Esophagus squamous epithelium (tissue), 4 donors: ENCODE data around the gene CFC1. TPM values are rescaled to one million over a fixed set of nuclear protein-coding genes. Genes with fewer than 3 reads are reported as not detected.

Experiments used
- small RNA-seq, 4 donors: library from RNA; depleted of rRNA; stranded (forward); fragments of <200 nt; gene quantifications; one replicate each; pipeline ENCODE3, GENCODE V24; 2016
- total RNA-seq, 4 donors: library from RNA; depleted of rRNA; stranded (reverse); fragments of >200 nt; gene quantifications; one replicate each; pipeline ENCODE4 v1.1.0, GENCODE V29; 2016

CFC1 gene
- total RNA-seq, 4 donors from 2014 or later, result not detected

Small RNA genes within 50 kb of the gene (small RNA-seq; reads per million reads assigned to genes)
- gene RF00017, result 0 reads per million in 4 donors
- 0 reads per million in 4 donors for gene RNU6-848P

Other genes starting within 250 kb of the CFC1 start
- gene PTPN18, start 243.5 kb downstream of the CFC1 start, total RNA-seq, result 10 to 100 TPM; 26.8 to 43.6 (median 35.5) TPM
- gene POTEI, start 90.2 kb downstream of the CFC1 start, total RNA-seq, result not detected
- gene CFC1B, start 78.4 kb downstream of the CFC1 start, total RNA-seq, result not detected
- gene POTEJ, start 11.9 kb upstream of the CFC1 start, total RNA-seq, result not detected
- gene GPR148, start 129.5 kb upstream of the CFC1 start, total RNA-seq, result not detected
- gene AMER3, start 156.0 kb upstream of the CFC1 start, total RNA-seq, result not detected
- gene ARHGEF4, start 237.3 kb upstream of the CFC1 start, total RNA-seq, result 10 to 100 TPM; 52.8 to 82.4 (median 73.3) TPM